GM19467 (cell line): ENCODE measurements around the gene TSPAN3.

Source experiments
- ATAC-seq: cut with Tn5 transposase; IDR thresholded peaks from one replicate; pipeline ENCODE4 v1.9.1; 2021; ENCODE audit warnings: mild to moderate bottlenecking, moderate library complexity; ENCODE audit not compliant: unreplicated experiment

TSPAN3 gene

GRCh38 chr15:77057685-77058084, 13.2 kb downstream of the TSPAN3 start:
- ATAC-seq: no peak

DNA sequence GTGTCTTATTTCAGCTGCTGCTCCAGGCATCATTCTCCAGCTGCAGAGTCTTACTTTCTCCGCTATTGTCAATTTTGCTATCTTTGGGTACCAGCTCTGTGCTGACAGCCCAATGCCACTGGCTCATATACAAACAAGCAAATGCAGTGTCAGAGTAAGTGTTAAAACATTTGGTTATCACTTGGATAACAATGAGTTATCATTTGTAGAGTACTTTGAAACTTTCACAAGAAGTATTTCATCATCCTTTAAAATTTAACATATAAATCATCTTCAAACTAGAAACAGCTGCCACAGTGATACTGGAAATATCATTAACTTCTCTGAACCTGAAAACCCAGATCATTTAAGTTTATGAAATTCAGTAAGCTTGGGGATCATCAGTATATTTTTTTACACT, 13.8 kb downstream of the TSPAN3 start:
- ATAC-seq: no peak

DNA sequence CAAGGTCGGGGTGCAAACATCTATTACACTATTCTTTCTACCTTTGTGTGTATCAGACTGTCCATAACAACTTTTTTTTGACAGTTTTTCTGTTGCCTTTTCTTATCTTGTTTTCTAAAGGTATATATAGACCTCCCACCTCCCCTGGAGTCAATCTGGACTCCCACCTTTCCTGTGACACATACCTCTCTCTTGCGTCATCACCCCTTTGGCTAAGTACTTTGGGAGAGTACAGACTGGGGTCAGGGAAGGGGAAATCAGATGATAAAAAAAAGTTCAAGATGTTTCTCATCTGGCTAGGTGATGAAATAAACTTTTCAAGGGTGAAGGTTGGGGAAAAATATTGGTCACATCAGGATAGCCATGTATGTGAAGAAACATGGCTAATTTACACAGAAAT, 17.2 kb downstream of the TSPAN3 start:
- ATAC-seq: no peak

- ATAC-seq: no peak
Observed at GRCh38 chr15:77052556-77052955, 18.4 kb downstream of the TSPAN3 start.

GRCh38 chr15:77048135-77048876, 22.6 kb downstream of the TSPAN3 start:
- no peak for ATAC-seq

GRCh38 chr15:77046704-77047412, 24.1 kb downstream of the TSPAN3 start:
- no peak for ATAC-seq

DNA sequence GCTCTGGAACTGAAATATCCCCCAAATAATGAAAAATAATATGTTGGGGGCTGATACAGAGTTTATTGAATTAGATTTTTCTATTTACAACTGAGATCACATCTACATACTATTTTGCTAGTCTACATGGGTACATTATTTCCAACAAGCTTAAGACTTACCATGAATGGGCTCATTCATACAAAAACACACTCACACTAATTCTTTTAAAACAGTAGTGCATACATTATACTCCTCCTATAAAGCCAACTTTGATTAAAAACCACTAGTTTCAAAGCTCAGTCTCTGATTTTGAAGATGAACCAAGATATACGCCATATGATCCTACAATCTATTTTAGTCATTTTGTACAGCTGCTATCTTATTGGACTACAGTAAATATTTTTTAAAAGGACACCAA, 24.9 kb downstream of the TSPAN3 start:
- no peak for ATAC-seq

DNA sequence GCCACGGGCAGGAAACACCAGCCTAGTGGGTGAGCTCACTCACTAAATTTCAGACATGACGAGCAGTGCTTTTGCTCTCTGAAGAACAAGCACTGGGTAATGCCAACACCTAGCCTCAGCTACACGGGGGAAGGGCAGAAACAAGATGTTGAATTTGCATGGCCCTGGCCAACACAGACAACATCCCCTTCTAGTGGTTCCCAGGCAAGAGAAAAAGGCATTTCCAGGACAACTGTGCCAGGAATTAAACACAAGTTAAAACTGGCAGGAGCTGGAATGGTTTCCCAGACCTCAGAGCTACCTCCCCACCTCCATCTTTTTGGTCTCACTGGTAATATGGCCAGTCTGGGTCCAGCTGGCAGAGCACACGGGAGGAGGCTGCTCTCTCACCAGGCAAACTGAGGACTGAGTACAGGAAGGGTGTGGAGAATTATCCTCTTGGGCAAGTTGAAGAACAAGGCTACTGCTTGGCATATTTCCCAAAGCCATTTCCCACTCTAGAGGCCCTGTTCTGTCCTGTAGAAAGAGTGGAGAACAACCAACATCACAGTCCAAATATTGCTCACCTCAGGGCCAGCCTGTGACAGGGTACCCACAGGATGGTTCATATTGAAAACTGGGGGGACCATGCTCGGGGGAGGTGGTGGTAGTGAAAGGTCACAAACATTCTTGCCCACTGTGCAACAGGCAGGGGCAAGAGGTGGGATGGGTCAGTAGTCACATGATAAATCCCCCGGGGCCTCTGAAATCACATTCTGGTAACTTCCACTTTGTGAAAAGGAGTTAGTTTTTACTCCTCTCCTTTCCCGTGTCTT, 26.5 kb downstream of the TSPAN3 start:
- ATAC-seq: no peak

DNA sequence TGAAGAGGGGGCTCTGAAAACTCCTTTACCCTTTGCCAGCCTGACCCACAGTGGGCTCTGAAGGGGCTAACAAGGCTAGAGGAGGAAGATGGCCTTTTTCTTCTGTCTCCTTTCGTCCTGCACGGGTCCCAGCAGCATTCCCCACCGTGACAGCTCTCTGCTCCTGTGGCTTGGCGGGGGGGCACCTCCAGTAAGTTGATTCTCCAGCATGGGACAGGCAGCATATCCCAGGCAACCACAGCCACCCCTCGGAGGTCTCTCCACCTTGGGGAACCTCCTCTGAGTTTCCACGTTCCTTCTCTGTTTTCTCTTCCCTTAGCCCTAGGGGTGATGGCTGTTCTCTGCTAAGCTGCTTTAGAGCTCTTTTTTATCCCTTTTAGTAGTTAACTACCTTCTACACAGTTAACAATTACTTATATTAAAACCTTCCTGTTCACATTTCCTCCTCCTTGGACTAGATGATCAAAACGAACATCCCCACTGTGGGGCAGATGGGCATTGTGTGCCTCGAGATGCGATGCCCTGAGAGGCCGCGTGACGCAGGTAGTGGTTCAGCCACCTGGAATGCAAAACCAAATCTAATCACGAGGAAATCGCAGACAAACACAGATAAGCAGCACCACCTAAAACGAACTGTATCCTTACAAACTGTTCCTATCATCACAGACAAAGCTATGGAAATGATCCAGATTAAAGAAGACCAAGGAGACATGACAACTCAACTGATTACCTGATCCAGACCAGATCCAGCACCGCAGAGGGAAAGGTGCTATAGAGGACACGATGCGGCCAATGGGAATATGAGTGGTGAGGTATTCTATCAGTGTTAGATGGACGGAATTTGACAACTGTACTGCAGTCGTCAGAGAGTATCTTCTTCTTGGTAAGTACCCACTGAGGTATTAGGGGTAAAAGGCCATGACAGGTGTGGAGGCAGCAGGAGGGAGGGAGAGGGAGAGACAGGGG, 27.7 kb downstream of the TSPAN3 start:
- no peak for ATAC-seq

DNA sequence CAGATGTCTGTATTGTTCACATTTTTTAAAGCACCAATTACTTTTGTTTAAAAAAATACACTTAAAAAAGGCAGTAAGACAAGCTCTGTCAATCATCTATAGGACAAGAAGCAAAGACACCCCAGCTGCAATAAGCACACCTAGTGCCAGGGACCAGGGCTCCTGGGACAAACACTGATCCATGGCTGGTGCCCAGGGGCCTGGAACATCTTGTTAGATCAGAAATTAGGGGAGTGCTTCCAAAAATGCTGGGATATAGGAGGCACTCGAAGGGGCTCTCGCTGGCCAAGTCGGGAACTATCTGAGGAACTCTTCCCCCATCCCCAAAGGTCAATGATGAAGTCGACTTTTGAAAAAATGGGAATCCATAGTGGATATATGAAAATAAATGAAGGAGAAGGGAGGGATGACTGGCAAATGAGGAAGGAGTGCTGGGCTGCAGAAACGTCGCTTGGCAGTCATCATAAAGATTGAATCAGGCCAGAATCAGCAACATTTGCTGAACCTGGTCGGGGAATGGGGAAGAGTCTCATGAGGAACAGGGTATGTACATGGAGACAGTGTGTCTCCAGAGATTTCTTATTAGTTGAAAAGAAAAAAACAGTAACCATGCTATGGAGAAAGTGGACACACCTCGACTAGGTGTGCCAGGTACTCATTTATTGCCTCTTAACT, 28.5 kb downstream of the TSPAN3 start:
- no peak for ATAC-seq

DNA sequence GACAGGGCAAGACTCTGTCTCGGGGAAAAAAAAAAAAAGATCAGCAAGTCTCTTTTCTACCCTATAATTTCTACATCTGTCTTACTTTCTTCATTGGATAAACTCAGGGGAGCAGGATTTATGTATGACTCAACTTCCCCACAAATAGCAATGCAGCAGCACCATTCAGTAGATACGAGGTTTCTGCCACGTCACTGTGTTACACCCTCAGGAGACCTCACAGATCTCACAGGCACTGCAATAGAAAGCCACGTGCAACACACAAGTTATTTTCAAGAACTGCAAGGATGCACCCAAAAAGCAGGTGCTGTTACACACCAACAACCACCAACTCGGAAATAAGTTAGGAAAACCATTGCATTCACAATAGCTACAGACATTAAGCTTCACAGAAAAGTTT, 30.2 kb downstream of the TSPAN3 start:
- ATAC-seq: no peak

DNA sequence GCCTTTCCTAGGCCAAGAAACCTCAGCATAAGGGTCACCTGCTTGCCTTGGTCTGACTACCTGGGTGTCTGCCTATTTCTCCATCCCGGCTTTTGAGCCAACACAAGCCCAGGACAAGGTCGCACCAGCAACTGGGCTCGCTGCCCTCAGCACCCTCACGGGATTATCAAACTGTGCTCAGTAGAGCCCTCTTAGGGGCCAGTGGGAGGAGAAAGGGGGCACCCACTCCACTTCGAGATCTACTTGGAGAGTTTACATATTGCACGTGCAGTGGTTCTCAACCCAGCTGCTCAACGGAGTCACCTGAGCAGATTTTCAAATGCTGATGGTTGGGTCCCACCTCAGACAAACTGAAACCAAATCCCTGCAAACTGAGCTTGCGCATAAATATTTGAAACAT, 31.1 kb downstream of the TSPAN3 start:
- no peak for ATAC-seq

DNA sequence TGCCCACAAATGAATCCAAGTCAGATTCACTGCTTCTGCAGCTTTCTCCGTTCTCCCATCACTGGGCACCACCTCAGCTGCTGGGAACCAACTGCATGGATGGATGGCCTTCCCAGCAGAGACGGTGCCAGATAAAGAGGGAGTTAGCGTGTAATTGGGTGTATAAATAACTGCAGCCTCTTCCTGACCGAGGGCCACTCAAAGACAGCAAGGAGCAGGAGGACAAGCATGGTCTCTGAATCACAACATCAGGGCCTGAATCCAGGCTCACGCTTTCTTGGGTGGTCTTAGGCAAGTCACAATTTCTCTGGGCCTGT, 31.7 kb downstream of the TSPAN3 start:
- ATAC-seq: no peak

DNA sequence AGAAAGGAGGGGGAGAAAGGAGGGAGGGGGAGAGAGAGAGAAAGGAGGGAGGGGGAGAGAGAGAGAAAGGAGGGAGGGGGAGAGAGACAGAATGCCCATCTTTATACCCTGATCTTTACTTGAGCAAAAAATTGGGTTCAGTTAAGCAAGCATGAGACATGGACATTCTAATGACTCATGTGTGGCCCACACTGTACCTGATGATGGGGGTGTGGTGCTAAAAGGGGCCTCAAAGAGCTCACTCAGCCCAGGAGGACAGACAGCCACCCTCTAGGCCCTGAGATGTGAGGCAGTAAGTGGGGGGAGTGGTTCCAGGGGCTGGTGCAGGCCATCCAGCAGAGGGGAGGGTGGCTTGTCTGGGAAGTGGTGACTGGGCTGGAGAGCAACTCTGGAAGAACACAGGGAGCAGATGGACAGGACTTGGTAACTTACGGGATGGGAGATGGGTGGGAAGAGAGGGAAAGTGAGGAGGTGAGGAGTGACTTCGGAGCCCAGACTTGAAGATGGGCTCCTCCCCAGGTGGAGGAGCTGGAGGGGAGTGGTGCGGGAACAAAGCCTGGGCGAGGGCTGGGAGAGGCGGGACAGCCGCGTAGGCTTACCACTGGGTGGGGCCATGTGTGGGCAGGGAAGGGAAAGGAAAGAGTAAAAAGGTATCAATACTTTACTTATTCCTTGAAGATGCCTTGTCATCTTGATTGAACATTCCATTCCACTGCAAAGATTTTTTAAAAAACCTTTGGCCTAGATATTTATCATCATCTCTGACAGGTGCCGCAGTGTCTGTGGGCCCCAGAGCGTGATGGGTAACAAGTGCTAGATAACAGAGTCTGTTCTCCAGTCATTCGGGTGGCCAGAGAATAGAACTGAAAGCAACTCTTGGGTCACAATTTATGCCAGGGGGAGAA, 32.3 kb downstream of the TSPAN3 start:
- ATAC-seq: no peak

DNA sequence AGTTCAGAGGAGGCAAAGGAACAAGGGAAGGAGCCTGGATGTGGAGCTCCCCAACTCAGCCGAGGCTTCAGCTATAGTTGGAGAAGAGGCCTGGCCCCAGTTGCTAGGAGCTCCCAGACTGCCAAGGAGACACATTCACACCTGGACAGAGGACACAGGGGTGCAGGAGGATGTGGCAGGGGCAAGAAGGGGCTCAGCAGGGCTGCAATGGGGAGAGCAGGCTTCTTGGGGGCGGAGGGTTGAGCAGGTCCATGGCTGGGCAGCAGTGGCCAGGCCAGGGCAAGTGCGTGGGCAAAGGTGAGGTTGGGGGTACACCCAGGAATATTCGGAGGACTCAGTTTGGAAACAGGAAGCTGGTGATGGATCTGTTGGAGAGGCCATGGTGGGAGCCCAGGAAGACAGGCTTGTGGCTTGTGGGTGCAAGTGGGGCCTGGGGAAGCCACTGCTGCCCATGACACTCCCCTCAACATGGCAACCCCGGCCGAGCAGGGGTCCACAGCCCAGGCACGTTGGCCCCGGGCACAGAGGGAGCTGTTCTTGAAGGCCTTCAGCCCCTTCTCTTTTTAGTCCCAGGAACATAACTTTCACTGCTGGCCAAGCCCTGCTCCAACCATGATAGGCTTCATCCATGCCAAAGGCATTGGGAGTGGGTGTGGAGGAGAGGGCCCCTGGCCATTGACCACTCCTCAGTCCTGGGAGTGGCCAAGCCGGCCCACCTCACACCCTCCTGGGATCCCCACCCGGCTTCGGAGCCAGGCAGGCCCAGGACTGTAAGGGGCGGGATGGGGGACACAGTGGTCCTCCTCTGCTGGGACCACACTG, 33.3 kb downstream of the TSPAN3 start:
- no peak for ATAC-seq

GRCh38 chr15:77036537-77037387, 34.1 kb downstream of the TSPAN3 start:
- no peak for ATAC-seq

DNA sequence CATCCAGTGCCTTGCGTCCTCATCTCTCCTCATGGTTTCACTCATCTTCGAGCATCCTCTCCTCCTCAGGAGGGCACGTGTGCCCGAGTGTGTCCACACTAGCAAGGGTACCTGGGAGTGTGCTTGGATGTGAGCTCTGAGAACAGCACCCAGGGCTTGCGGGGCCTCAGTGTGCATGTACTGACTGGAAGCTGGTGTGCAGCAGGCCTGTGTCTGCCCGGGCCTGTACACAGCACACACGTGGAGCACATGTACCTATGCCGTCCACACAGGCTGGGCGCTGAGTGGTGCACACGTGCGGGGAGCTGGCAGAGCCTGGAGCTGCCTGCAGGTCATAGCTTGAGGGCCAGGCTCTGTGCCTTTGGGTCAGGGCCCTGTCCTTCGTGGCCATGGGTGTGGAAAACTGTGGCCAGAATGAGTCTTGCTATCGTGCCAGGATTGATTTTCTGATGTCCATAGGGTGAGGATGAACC, 34.9 kb downstream of the TSPAN3 start:
- ATAC-seq: no peak
